HS-5 (cell line): Measurements from ENCODE around the gene OR52L1.

Experiments
- DNase-seq: peaks from one replicate; pipeline ENCODE4 v3.0.0-alpha.2; 2012; ENCODE audit warnings: low read depth

The OR52L1 gene

GRCh38 chr11:5940748-5941147 is 46.0 kb downstream of the OR52L1 start:
- no peak for DNase-seq

- no peak for DNase-seq
These were observed 48.2 kb downstream of the OR52L1 start for GRCh38 chr11:5938603-5938965.

DNA sequence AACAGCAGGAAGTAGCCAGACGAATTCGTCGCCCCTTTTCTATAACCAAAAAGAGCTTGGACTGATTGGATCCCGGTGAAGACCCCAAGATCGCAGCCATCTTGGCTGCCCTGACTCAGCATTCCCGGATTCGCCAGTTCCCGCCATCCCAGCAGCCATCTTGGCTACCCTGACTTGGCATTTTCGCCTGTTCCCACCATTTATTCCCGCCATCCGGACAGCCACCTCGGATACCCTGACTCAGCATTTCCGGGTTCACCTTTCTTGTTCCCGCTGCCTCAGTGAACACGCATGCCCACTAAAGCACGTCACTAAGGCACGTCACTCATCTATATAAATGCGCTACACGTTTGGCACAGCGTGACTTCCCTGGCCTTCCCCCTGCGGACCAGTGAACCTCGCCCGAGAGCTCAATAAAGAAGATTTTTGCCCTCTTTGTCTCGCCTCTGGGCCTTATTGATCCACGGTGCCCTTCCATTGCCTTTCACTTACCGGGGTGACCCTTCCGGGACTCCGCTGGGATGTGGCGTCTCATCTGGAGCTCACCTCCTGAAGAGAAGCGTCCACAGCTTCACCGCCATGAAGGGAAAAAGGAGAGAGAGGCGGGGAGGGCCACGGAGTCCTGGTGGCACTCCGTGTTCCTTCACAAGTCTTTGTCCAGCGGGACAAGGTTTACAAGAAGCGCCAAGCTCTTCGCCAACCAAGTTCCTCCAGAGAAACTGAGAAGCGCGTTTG is 48.8 kb downstream of the OR52L1 start:
- DNase-seq, result no peak
